Natural killer cell (primary cell): Measurements from ENCODE around the gene PROCA1. TPM values are rescaled to one million over a fixed set of nuclear protein-coding genes. Genes with fewer than 3 reads are reported as not detected.
"Not testable (repeated sequence)": the region's sequence is repeated elsewhere in the genome, so short reads cannot be mapped to it uniquely, and the experiment has no call there.

Experiments used
- ATAC-seq, 3 donors: fragments of 150-1000 bp in 2 of 3; fragments of 200-7000 bp in 1 of 3; cut with Tn5 transposase; 1 replicate in 1 of 3; 2 replicates in 2 of 3; pipeline ENCODE4 v1.10.0; 2021; ENCODE audit warnings: mild to moderate bottlenecking in 2 of 3, moderate library complexity in 2 of 3
- DNase-seq, 2 donors: peaks; one replicate each; pipeline versions ENCODE4 v3.0.0 to v3.0.0-alpha.2; 2013 to 2021; ENCODE audit warnings: mixed read lengths in 1 of 2
- H3K27ac ChIP-seq: one replicate; pipeline ENCODE4 v1.5.1; 2013; ENCODE audit warnings: mild to moderate bottlenecking, low read length
- H3K27me3 ChIP-seq: one replicate; pipeline ENCODE4 v1.6.1; 2013; ENCODE audit warnings: low read length; ENCODE audit not compliant: control insufficient read depth, insufficient read depth
- H3K36me3 ChIP-seq: one replicate; pipeline ENCODE4 v1.6.1; 2013; ENCODE audit warnings: low read length; ENCODE audit not compliant: control insufficient read depth, insufficient read depth
- H3K4me1 ChIP-seq: one replicate; pipeline ENCODE4 v1.6.1; 2013; ENCODE audit warnings: low read length; ENCODE audit not compliant: control insufficient read depth, insufficient read depth
- H3K4me3 ChIP-seq: one replicate; pipeline ENCODE4 v1.5.1; 2013; ENCODE audit warnings: low read length
- H3K9me3 ChIP-seq: one replicate; pipeline ENCODE4 v1.6.1; 2013; ENCODE audit warnings: low read length; ENCODE audit not compliant: control insufficient read depth, insufficient read depth
- H3K27ac Mint-ChIP-seq, 2 donors: one replicate each; pipeline ENCODE4 v1.8.0; 2022; ENCODE audit warnings: mild to moderate bottlenecking in 2 of 2, mixed read lengths in 2 of 2, moderate library complexity in 1 of 2
- H3K27me3 Mint-ChIP-seq, 2 donors: one replicate each; pipeline ENCODE4 v1.8.0; 2022; ENCODE audit warnings: low read depth in 2 of 2, mixed read lengths in 2 of 2
- H3K36me3 Mint-ChIP-seq: one replicate; pipeline ENCODE4 v1.8.0; 2022; ENCODE audit warnings: mixed read lengths
- H3K4me1 Mint-ChIP-seq, 2 donors: one replicate each; pipeline ENCODE4 v1.8.0; 2022; ENCODE audit warnings: mixed read lengths in 2 of 2
- H3K4me3 Mint-ChIP-seq: one replicate; pipeline ENCODE4 v1.8.0; 2022; ENCODE audit warnings: mild to moderate bottlenecking, moderate library complexity, mixed read lengths
- H3K9me3 Mint-ChIP-seq, 2 donors: one replicate each; pipeline ENCODE4 v1.8.0; 2022; ENCODE audit warnings: mixed read lengths in 2 of 2
- CTCF ChIP-seq: fragments of 200-600 bp; IDR thresholded peaks from one replicate; pipeline ENCODE4 v1.8.0; 2022; ENCODE audit warnings: antibody characterized with exemption
- WGBS: methylation state at CpG from one replicate; pipeline ENCODE4 v1.1.7; 2013; ENCODE audit warnings: missing lambda C conversion rate; ENCODE audit not compliant: insufficient coverage; 5-methylcytosine and 5-hydroxymethylcytosine counted together
- intact Hi-C: fragments of 100-400 bp; cut with micrococcal nuclease; formaldehyde crosslinking; loops from one replicate; pipeline ENCODE4 v1.14.2; 2022
- total RNA-seq, 4 donors: library from RNA; stranded (reverse); fragments of 120-200 nt in 1 of 4; gene quantifications; one replicate each; pipeline versions ENCODE4 v1.2.3 to v1.2.4, GENCODE V29; 2013 to 2022

Gene PROCA1
- total RNA-seq, 3 donors from 2014 or later (not counting 1 experiment from before 2014, with no cell fraction given): 2.3 to 5.8 (median 3.6) TPM

- Histone ChIP-seq H3K36me3 (no peaks in the 10 kb centered on the region), H3K27ac (peak overlapping the region; percentile 91), H3K9me3 (no peaks in the 10 kb centered on the region), H3K4me1 (peaks cover 42% of the 10 kb centered on the region), H3K27me3 (no peaks in the 10 kb centered on the region), H3K4me3 (no peak overlapping the region)
- no peak overlapping the region for H3K4me3 Mint-ChIP-seq
- intact Hi-C loops: no loop called here
- H3K4me1 Mint-ChIP-seq: peaks cover 0 to 10% of the 10 kb centered on the region in 2 donors
- H3K27ac Mint-ChIP-seq: no peak overlapping the region
- DNase-seq (no peak), ATAC-seq (no peak)
- 97% methylated on average over 12 of the region's 12 CpGs for WGBS
- H3K9me3 Mint-ChIP-seq: no peaks in the 10 kb centered on the region
- no peaks in the 10 kb centered on the region for H3K36me3 Mint-ChIP-seq
- no peak for TF ChIP-seq CTCF
- H3K27me3 Mint-ChIP-seq: no peaks in the 10 kb centered on the region
Observed at GRCh38 chr17:28737316-28737715, 25.6 kb upstream of the PROCA1 start.

- H3K36me3 Mint-ChIP-seq, H3K27me3 Mint-ChIP-seq, H3K4me1 Mint-ChIP-seq, H3K4me3 Mint-ChIP-seq, H3K4me3 ChIP-seq, intact Hi-C loops, DNase-seq, H3K9me3 ChIP-seq, H3K27ac Mint-ChIP-seq, H3K27ac ChIP-seq, H3K27me3 ChIP-seq, H3K36me3 ChIP-seq, ATAC-seq, H3K9me3 Mint-ChIP-seq: not testable (repeated sequence)
- no CpG with 5 or more reads among the region's 8 CpGs for WGBS
- H3K4me1 ChIP-seq: peaks cover 31% of the 10 kb centered on the region
Observed at GRCh38 chr17:28735913-28736769, 24.5 kb upstream of the PROCA1 start.

GRCh38 chr17:28735242-28735722 is 23.6 kb upstream of the PROCA1 start:
- Mint-ChIP-seq H3K27me3 (no peaks in the 10 kb centered on the region), H3K4me3 (no peak overlapping the region), H3K9me3 (no peaks in the 10 kb centered on the region), H3K4me1 (peaks cover 0 to 10% of the 10 kb centered on the region in 2 donors), H3K27ac (no peak overlapping the region), H3K36me3 (no peaks in the 10 kb centered on the region)
- Histone ChIP-seq H3K27ac (no peak overlapping the region), H3K4me1 (peaks cover 24% of the 10 kb centered on the region), H3K4me3 (no peak overlapping the region), H3K27me3 (no peaks in the 10 kb centered on the region), H3K36me3 (no peaks in the 10 kb centered on the region), H3K9me3 (no peaks in the 10 kb centered on the region)
- intact Hi-C loops: no loop called here
- no peak for ATAC-seq
- DNase-seq: no peak
- 86% methylated on average over 5 of the region's 5 CpGs for WGBS
- no peak for TF ChIP-seq CTCF

GRCh38 chr17:28734712-28735241 is 23.1 kb upstream of the PROCA1 start:
- intact Hi-C loops: no loop called here
- no peak overlapping the region for H3K4me3 Mint-ChIP-seq
- no peak for TF ChIP-seq CTCF
- Histone ChIP-seq H3K4me1 (peaks cover 24% of the 10 kb centered on the region), H3K4me3 (no peak overlapping the region), H3K36me3 (no peaks in the 10 kb centered on the region), H3K27me3 (no peaks in the 10 kb centered on the region), H3K27ac (no peak overlapping the region), H3K9me3 (no peaks in the 10 kb centered on the region)
- no peaks in the 10 kb centered on the region for H3K36me3 Mint-ChIP-seq
- H3K4me1 Mint-ChIP-seq: peaks cover 0 to 10% of the 10 kb centered on the region in 2 donors
- no peaks in the 10 kb centered on the region for H3K9me3 Mint-ChIP-seq
- H3K27ac Mint-ChIP-seq: no peak overlapping the region
- ATAC-seq: no peak
- WGBS: 90% methylated on average over 10 of the region's 10 CpGs
- DNase-seq: no peak
- H3K27me3 Mint-ChIP-seq: no peaks in the 10 kb centered on the region
